NCI-H2171 treated with DMSO at 0.1 percent for 48 hours (cell line): Measurements from ENCODE around the gene SLC6A13.
"Not testable (repeated sequence)": the region's sequence is repeated elsewhere in the genome, so short reads cannot be mapped to it uniquely, and the experiment has no call there.

Experiments
- DNase-seq: peaks from one replicate; lab custom pipeline; 2025; lab: John Stamatoyannopoulos, UW

SLC6A13 gene

GRCh38 chr12:264269-264668 is 1.6 kb upstream of the SLC6A13 start:
- no peak for DNase-seq

- no peak for DNase-seq
Measured at GRCh38 chr12:263574-263973, 938 bp upstream of the SLC6A13 start.

- no peak for DNase-seq
Measured at GRCh38 chr12:262113-262512, 523 bp downstream of the SLC6A13 start.

- no peak for DNase-seq
Measured at GRCh38 chr12:257521-258321, 4.9 kb downstream of the SLC6A13 start.

- no peak for DNase-seq
Measured at GRCh38 chr12:256958-257357, 5.7 kb downstream of the SLC6A13 start.

GRCh38 chr12:256225-256624 is 6.4 kb downstream of the SLC6A13 start:
- no peak for DNase-seq

- DNase-seq = no peak
Measured at GRCh38 chr12:254912-255311, 7.7 kb downstream of the SLC6A13 start.

- DNase-seq = no peak
Measured at GRCh38 chr12:254039-254438, 8.6 kb downstream of the SLC6A13 start.

GRCh38 chr12:253116-253831 is 9.4 kb downstream of the SLC6A13 start:
- DNase-seq = no peak

GRCh38 chr12:252636-253035 is 10.0 kb downstream of the SLC6A13 start:
- DNase-seq = no peak

- no peak for DNase-seq
Measured at GRCh38 chr12:247271-247670, 15.4 kb downstream of the SLC6A13 start.

- DNase-seq = no peak
Measured at GRCh38 chr12:243381-243780, 19.3 kb downstream of the SLC6A13 start.

GRCh38 chr12:242496-242895 is 20.1 kb downstream of the SLC6A13 start:
- no peak for DNase-seq

GRCh38 chr12:241266-241665 is 21.4 kb downstream of the SLC6A13 start:
- no peak for DNase-seq

GRCh38 chr12:240566-240965 is 22.1 kb downstream of the SLC6A13 start:
- DNase-seq = no peak

GRCh38 chr12:238736-239398 is 23.8 kb downstream of the SLC6A13 start:
- DNase-seq = no peak

GRCh38 chr12:238116-238515 is 24.5 kb downstream of the SLC6A13 start:
- no peak for DNase-seq

- DNase-seq = no peak
Measured at GRCh38 chr12:237026-237815, 25.4 kb downstream of the SLC6A13 start.

- no peak for DNase-seq
Measured at GRCh38 chr12:236445-236844, 26.2 kb downstream of the SLC6A13 start.

GRCh38 chr12:235967-236366 is 26.7 kb downstream of the SLC6A13 start:
- not testable (repeated sequence) for DNase-seq

GRCh38 chr12:234891-235415 is 27.7 kb downstream of the SLC6A13 start:
- no peak for DNase-seq

GRCh38 chr12:234019-234418 is 28.6 kb downstream of the SLC6A13 start:
- DNase-seq = no peak
